Stimulated activated CD8-positive, alpha-beta memory T cell treated with anti-CD3 and anti-CD28 coated beads, Interleukin-7, amount 100 ng/mL, for 24 hours (primary cell): Measurements from ENCODE around the gene ZFHX3.

Source experiments
- DNase-seq: peaks from one replicate; pipeline ENCODE4 v3.0.0-alpha.2; 2020; ENCODE audit warnings: low read depth

ZFHX3 gene

DNA sequence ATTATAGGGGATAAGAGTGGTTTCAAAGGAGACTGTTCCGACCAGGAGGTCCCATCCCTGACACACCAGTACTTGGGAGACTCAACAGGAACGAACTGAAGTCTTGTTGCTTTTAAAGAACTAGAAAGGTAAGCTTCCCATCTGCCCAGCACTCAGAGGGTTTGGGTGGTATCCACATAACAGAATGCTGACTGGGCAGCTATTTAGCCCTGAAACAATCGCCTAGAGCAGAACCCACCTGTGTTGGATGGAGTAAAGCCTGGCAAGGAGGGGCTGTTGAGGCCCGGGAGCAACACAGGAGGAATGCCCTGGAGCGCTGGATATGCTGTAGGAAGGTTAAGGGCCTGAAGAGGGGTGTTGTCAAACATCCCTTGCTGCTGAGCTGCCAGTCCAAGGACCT lies 254.9 kb downstream of the ZFHX3 start:
- no peak for DNase-seq

DNA sequence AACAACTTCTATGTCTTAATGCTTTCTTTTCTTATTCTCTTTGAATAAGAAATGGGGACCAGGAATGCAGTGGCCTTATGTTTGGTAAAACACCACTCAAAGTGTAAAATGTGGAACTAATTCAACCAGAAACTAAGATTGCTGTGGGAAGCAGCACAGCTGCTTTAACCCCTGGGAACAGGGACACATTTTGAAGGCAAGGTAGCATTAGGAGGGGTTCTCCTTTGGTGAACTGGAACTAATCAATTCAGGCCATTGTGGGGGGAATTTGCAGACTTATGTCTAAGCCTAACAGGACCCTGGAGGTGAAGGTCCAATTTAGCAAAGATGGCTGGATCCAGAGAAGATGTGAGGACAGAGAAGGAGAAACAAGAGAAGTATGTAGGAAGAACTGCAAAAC lies 256.1 kb downstream of the ZFHX3 start:
- no peak for DNase-seq

DNA sequence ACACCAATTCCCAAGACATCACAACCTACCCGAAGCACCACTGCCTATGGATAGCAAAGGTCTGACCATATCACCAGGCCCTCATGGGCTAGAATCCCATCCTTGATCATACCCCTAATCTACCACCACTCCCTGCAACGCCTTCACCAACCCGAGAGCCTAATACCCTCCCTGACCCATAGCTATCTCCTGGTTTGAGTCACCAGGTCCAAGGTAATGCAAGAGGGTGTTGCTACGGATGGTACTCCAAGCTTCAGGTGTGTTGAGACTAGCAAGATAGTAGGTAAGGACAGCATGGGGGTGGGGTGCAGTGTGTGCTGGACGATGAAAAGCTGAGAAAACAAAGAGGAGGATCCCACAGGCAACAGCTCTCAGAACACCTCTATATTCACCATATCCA lies 258.0 kb downstream of the ZFHX3 start:
- DNase-seq, result no peak

DNA sequence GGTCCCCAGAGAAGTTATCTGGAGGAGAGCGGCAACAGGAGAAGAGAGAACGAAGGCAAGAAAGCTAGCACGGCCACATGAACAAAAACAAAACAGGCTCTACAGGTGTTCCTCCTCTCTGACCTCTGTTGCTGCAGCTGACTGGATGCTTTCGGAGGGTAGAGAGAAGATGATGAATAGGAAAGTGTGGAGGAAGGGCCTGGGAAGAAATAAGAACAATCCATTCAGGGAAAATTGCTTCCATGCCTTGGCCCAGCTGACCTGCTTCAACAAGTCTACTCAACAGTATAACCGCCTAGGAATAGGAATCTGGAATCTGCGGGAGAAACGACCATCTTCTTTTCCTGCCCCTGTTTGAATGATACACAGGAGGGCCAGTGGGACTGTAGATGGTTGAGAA lies 258.5 kb downstream of the ZFHX3 start:
- no peak for DNase-seq

DNA sequence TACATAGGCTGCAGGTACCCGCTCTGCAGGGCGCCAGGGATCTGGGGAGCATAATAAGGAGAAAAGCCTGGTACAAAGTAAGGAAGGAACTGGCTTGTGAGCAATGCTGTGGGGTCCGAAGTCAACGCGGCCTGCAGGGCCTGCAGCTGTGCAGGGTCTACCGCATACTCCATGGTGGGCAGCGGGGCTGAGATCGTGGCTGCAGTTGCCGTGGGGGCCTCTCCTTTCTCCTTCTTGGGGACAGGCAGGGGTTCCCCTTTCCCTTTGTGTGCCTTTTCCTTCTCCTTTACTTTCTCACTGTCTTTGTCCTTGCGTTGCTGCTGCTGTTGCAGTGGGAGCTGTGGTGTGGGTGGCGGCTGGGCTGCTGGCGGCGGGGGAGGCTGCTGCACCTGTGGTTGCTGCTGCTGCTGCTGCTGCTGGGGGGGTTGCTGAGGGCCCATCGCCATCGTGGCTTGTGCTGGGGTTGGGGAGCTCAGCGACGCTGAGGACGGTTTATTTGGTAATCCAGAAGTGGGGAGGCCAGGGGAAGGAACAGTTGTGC lies 259.6 kb downstream of the ZFHX3 start:
- no peak for DNase-seq

DNA sequence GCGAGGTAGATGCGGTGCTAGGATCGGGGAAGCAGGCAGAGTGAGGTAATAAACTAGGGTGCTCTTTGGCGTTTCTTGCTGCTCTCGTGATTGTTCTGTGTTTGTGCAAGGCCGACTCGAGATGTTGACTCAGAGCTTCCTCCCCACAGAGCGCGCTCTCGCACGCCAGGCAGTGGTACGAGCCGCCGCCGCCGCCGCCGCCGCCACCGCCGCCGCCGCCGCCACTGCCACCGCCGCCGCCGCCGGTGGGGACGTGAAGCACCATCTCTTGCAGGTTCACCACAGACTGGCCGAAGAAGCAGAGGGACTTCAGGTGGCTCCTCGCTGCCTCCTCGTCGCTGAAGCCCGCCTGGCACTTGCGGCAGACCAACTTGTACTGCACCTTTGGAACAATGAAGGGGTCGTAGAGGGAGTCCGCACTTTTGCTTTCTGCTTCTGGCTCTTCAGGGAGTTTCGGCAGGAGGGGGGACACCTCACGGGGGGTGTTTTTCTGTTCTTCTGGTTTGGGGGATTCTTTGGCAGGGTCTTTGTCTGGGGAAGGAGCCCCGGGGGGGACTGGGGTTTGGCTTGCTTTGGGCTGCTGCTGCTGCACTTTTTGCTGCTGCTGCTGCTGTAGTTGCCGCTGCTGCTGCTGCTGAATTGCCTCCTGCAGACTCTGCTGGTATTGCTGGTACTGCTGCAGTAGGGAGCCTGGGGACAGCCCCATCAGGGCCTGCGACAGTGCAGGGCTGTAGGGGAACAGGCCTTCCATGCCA lies 260.2 kb downstream of the ZFHX3 start:
- peak; percentile 30 for DNase-seq

DNA sequence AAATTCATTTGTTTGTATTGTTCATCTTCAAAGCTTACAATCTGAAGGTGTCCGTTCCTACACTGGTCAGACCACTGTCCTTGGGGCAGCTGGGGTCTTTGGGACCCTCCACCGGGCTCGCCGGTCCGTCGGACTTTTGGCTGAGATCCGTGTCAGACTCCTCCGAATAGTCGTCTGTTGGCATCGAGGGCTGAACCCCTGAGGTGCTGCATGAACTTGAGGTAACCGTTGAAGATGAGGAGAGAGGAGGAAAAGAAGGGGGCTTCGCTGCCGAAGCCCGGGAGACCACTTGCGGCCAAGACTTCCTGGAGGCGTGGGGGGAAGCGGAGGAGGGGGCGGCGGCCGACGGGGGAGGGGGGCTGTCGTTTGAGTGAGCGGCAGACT lies 260.8 kb downstream of the ZFHX3 start:
- no peak for DNase-seq

DNA sequence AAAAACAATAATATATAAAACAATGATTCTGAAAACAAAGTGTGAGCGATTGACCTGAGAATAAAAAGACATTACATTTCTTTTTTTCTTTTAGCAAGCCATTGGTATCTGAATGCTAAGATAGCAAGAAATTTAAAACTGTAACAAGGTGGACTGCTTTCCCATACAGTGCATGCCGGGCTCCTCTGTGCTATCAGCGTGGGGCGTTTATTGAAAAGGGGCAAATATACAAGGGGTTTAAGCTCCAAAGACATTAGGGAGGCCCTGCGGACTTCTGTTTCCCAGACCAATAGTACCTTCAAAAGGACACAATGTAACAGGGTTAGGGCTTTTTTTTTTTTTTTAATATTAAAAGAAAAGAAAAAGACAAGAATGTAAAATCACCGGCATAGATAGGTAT lies 261.3 kb downstream of the ZFHX3 start:
- DNase-seq, result no peak

DNA sequence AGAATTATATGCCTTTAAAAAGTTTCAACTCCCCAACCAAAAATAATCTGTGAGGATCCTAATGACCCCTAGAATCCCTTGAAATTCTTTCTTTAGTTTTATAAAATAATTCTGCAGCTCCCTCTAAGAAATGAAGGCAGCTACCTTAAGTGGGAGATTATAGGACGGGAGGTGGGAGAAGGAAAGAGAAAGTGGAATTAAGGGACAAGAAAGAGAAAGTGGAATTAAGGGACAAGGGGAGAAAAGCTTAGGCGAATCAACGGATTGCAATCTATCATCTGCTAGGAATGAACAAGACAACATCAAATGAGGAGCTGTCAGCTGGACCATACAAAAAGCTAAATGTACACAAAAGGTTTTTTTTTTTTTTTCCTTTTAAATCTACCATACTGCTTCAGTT lies 262.0 kb downstream of the ZFHX3 start:
- no peak for DNase-seq

DNA sequence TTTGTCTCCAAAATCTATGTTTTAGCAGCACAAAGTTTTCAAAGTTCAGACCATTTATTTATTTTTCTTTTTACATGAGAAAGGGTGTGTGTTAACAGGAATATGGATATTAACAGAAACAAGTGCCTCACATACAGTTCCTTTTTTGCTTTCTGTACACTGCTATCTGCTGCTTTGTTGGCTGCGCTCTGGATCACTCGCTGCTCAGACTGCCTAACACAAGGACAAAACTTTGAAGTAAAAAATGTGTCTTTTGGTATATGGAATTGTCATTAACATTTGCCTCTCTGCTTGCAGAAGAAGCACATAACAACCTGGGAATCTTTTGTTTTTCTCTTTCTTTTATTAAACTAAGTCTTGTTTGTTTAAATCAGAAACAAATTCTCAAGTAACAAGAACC lies 262.8 kb downstream of the ZFHX3 start:
- no peak for DNase-seq

DNA sequence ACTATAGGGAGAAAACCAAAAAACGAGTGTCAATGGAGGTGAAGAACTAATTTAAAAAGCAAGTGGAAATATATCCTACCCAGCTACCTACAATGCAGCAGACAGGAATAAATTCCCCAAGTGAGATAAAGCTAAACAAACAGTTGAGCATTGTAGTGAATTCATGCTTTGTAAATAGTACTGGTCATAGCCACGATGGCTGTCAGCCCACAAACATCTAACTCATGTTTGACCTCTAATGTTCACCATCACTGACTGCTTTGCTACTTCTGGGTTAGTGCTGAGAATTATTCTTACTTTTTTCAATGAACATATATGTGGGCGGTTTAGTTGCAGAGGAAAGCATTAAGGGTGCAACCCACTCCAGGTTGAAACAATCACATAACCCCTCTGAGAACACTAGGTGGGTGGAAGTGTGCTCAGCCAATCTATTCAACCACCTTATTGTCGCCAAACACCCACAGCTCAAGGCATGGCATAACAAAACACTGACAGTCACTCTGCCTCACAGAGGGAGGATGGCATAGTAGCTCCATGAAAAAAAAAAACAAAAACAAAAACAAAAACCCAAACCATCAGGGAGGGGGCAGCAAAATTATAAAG lies 264.1 kb downstream of the ZFHX3 start:
- DNase-seq, result no peak

DNA sequence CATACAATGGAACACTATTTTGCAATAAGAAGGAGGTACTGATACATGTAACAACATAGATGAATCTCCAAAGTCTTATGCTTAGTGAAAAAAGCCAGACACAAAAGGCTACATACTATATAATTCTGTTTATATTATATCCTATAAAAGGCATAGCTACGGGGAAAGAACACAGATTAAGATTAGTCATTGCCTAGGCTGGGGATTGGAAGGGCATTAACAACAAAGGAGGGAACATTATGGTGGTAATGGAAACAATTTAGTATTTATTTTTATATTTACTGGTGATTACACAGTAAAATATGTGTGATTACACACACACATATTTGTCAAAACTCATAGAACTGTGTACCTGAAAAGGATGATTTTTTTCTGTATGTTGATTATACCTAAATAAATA lies 278.1 kb downstream of the ZFHX3 start:
- DNase-seq, result no peak

DNA sequence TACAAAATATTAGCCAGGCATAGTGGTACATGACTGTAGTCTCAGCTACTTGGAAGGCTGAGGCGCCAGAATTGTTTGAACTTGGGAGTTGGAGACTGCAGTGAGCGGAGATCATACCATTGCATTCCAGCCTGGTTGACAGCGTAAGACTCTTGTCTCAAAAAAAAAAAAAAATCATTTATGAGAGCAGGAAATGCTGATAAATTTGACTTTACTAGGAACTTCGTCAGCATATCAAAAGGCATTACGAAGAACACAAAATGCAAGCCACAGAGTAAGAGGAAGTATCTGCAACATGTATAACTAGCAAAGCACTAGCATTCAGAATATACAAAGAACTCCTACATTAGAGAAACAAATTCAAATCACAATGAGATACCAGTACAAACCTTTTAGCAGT lies 279.3 kb downstream of the ZFHX3 start:
- no peak for DNase-seq

DNA sequence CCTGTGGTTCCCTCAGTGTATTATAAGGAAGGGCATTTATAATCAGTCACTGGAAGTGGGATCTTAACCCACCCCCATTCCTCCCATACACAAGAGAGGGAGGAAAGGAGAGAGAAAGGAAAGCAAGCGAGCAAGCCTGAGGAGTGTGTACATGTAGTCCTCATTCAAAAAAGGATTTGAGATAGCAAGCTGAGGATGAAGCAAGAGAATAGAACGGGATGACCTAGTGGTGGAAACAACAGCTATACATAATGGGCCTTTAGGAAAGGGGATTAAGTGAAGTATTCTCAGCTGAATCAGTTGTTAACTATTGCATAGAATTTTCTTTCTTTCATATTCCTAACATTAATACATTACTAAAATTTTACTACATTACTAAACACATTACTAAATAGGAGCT lies 281.4 kb downstream of the ZFHX3 start:
- DNase-seq, result no peak

DNA sequence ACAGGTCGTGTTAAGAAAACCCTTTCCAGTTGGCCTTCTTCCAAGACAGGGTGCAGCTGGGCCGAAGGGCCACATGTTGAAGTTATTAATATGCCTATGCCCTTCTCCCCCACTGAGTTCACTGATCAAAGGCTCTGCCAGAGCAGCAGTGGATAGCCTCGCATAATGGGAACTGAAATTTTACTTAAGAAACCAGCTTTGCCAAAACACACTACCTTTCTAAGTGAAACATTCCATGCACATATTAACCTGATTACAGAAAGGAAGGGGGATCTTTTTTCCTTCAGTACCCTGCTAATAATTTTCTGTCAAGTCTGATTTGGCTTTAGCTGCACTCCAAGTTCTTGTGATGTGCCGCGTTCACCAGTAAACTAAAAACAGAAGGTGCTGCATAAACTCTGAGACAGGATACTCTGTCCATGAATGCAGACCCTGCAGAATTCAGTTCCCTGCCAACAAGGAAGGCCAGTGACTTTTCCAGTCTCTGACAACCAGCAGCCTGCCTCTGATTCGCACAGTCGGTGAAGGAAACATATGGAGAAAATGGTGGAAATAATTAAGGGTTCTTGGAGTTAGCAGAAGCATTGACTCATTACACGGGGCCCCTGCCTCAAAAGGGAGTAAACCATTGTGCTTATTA lies 283.8 kb downstream of the ZFHX3 start:
- DNase-seq, result no peak

DNA sequence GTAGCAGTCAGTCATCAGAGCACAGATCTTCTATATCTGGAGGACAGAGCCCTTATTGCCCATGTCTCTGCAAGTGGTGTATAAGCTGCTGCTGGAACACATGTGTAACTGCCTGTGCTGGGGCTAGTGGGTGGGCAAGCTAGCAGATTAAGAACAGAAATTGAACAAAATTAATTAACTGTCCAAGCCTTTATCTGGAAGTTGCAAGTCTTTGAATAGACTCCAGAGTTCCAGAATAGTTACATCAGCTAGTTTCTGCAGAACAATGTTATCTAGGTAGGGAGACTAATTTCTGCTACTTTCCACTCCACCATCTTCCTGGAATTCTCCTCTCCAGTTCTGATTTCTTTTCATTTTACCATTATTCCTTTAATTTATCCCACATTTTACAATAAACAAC lies 287.3 kb downstream of the ZFHX3 start:
- no peak for DNase-seq

DNA sequence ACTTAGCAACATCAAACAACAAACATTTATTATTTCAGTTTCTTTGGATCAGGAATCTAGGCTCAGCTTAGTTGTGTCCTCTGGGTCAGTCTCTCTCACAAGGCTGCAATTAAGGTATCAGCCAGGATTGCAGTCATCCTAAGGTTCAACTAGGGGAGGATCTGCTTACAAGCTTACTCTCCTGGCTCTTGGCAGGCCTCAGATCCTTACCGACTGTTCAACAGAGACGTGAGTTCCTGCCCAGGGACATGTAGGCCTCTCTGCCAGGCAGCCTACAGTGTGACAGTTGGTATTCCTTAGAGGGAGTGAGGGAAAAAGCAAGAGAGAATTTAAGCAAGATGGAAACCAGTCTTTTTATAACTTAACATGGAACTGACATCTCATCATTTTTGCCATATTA lies 294.0 kb downstream of the ZFHX3 start:
- DNase-seq, result no peak

DNA sequence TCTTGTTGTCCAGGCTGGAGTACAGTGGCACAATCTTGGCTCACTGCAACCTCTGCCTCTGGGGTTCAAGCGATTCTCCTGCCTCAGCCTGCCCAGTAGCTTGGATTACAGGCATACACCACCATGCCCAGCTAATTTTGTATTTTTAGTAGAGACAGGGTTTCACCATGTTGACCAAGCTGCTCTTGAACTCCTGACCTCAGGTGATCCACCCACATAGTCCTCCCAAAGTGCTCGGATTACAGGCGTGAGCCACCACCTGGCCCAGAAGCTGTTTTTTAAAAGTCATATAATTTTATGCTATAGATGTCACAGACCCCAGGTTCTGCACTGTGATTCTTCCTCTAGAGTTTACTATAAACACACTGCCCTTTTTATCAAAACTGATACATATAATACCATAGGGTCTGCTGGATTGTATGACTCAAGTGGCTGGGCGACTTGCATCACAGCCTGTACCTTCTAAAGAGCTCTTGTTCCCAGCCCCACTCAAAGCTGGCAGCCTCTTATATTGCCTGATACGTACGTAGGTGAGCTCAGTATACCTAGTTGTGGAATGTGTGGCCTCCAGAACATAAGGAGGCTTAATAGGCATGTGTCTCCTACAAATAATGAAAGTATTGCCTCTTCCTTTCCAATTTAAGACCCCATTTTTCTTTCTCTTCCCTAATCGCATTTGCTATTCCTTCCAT lies 295.8 kb downstream of the ZFHX3 start:
- no peak for DNase-seq

DNA sequence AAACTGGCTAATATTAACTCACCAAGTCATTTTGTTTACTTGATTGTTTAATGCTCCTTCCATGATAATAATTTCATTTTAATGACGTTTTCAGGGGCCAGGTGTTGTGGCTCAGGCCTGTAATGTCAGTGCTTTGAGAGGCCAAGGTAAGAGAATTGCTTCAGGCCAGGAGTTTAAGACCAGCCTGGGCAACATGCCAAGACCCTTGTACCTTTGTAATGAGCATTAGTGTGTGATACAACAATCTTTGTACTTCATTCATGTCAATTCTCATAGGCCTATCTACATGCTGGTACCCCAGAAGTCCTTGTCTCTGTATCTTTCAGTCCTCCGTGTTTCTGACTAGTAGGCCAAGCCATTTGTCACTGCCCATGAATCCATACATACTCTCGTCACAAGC lies 296.9 kb downstream of the ZFHX3 start:
- no peak for DNase-seq

DNA sequence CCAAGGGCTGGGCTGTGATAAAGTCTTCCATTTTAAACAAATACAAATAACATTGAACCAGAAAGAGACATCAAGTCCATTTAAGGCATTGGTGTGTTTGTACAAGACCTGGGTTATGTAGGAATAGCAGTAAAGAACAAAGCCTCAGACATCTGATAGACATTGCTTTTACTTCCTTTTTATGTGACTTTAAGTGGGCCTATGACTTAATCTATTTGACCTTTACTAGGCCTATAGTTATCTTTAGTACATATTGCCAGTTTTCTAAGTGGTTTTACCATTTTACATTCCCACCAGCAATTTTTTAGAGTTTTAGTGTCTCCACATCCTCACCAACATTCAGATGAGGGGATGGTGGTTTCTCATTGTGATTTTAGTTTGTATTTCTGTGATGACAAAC lies 298.8 kb downstream of the ZFHX3 start:
- no peak for DNase-seq

DNA sequence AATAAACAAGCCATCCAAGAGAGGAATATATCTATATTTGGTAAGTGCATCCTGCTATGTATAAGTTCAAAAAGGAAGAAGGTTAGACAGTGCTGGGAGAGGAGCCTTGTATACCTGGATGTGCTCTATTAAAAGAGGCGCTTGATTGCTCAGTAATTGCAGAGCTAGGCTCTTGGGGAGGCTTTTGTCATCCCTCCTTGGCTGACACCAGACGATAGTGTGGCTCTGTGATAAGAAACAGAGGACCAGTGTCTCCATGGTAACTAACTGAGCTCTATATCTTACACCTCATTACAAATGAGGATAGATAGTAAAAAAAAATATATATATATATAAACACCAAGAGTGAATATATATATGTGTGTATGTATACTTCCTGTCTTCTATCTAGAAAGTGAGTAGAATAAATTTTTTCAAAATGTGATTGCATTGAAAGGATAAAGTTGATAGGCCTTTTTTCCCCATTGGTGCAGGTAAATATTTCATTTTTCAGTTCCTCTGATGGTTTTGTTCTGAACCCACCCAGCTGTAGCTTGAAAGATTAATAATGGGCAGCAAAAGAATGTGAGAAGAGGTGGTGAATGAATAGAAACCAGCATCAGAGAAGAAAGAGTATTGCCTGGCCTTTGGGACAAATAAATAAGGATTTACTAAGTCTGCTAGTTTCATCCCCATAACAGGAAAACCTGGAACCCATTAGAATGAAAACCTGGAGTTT lies 303.7 kb downstream of the ZFHX3 start:
- no peak for DNase-seq
